Neural crest cell (in vitro differentiated cells): ENCODE measurements around the gene MGST1. TPM values are rescaled to one million over a fixed set of nuclear protein-coding genes. Genes with fewer than 3 reads are reported as not detected.

Experiments used
- DNase-seq: peaks from one replicate; pipeline ENCODE4 v3.0.0; 2021; ENCODE audit warnings: low read depth, mixed read lengths, low spot score
- H3K27ac Mint-ChIP-seq: one replicate; pipeline ENCODE4 v1.8.0; 2021; ENCODE audit warnings: mild to moderate bottlenecking, mixed read lengths; ENCODE audit not compliant: unreplicated experiment
- H3K27me3 Mint-ChIP-seq: 2 replicates; pipeline ENCODE4 v1.8.0; 2021; ENCODE audit warnings: low read depth, mild to moderate bottlenecking, mixed read lengths
- H3K36me3 Mint-ChIP-seq: 2 replicates; pipeline ENCODE4 v1.8.0; 2021; ENCODE audit warnings: low read depth, mild to moderate bottlenecking, mixed read lengths
- H3K4me1 Mint-ChIP-seq: 2 replicates; pipeline ENCODE4 v1.8.0; 2021; ENCODE audit warnings: mixed read lengths
- H3K4me3 Mint-ChIP-seq: one replicate; pipeline ENCODE4 v1.8.0; 2021; ENCODE audit warnings: mild to moderate bottlenecking, mixed read lengths
- H3K9me3 Mint-ChIP-seq: 2 replicates; pipeline ENCODE4 v1.8.0; 2021; ENCODE audit warnings: mixed read lengths
- CTCF ChIP-seq: fragments of 200-600 bp; sonication (generic); conservative IDR thresholded peaks from 2 replicates; pipeline ENCODE4 v1.5.0; 2021; ENCODE audit warnings: antibody characterized with exemption, mild to moderate bottlenecking
- total RNA-seq: library from RNA; stranded (reverse); gene quantifications from 2 replicates; pipeline ENCODE4 v1.2.1, GENCODE V29; 2021

The MGST1 gene
- total RNA-seq, 1 donor from 2014 or later, result 325 TPM

GRCh38 chr12:16324772-16325171, 22.7 kb upstream of the MGST1 start:
- DNase-seq, result no peak
- H3K27me3 Mint-ChIP-seq, result no peaks in the 10 kb centered on the region
- peaks cover 8% of the 10 kb centered on the region for H3K9me3 Mint-ChIP-seq
- no peak for TF ChIP-seq CTCF
- H3K36me3 Mint-ChIP-seq, result peaks cover 3% of the 10 kb centered on the region
- H3K27ac Mint-ChIP-seq, result no peak overlapping the region
- peaks cover 5% of the 10 kb centered on the region for H3K4me1 Mint-ChIP-seq
- H3K4me3 Mint-ChIP-seq, result no peak overlapping the region

GRCh38 chr12:16325426-16325825, 22.0 kb upstream of the MGST1 start:
- Mint-ChIP-seq H3K27me3 (no peaks in the 10 kb centered on the region), H3K9me3 (peaks cover 8% of the 10 kb centered on the region), H3K4me3 (no peak overlapping the region), H3K4me1 (peaks cover 5% of the 10 kb centered on the region), H3K27ac (no peak overlapping the region), H3K36me3 (peaks cover 3% of the 10 kb centered on the region)
- DNase-seq, result no peak
- TF ChIP-seq CTCF, result no peak

- TF ChIP-seq CTCF, result no peak
- H3K4me1 Mint-ChIP-seq, result peaks cover 5% of the 10 kb centered on the region
- H3K9me3 Mint-ChIP-seq, result peaks cover 10% of the 10 kb centered on the region
- no peak overlapping the region for H3K4me3 Mint-ChIP-seq
- peaks cover 3% of the 10 kb centered on the region for H3K36me3 Mint-ChIP-seq
- no peaks in the 10 kb centered on the region for H3K27me3 Mint-ChIP-seq
- no peak overlapping the region for H3K27ac Mint-ChIP-seq
- no peak for DNase-seq
Measured at GRCh38 chr12:16327963-16328362, 19.5 kb upstream of the MGST1 start.

GRCh38 chr12:16329594-16329993, 17.9 kb upstream of the MGST1 start:
- no peak overlapping the region for H3K27ac Mint-ChIP-seq
- H3K36me3 Mint-ChIP-seq, result peaks cover 3% of the 10 kb centered on the region
- H3K27me3 Mint-ChIP-seq, result no peaks in the 10 kb centered on the region
- no peak for TF ChIP-seq CTCF
- no peak for DNase-seq
- H3K9me3 Mint-ChIP-seq, result peaks cover 16% of the 10 kb centered on the region
- peaks cover 5% of the 10 kb centered on the region for H3K4me1 Mint-ChIP-seq
- no peak overlapping the region for H3K4me3 Mint-ChIP-seq

- DNase-seq, result no peak
- no peak for TF ChIP-seq CTCF
- Mint-ChIP-seq H3K27ac (no peak overlapping the region), H3K4me3 (no peak overlapping the region), H3K27me3 (no peaks in the 10 kb centered on the region), H3K4me1 (peaks cover 5% of the 10 kb centered on the region), H3K36me3 (peaks cover 3% of the 10 kb centered on the region), H3K9me3 (peaks cover 16% of the 10 kb centered on the region)
Measured at GRCh38 chr12:16330560-16330959, 16.9 kb upstream of the MGST1 start.

GRCh38 chr12:16331998-16332397, 15.4 kb upstream of the MGST1 start:
- H3K27ac Mint-ChIP-seq, result no peak overlapping the region
- H3K4me3 Mint-ChIP-seq, result no peak overlapping the region
- DNase-seq, result no peak
- no peak for TF ChIP-seq CTCF
- H3K27me3 Mint-ChIP-seq, result no peaks in the 10 kb centered on the region
- peaks cover 3% of the 10 kb centered on the region for H3K36me3 Mint-ChIP-seq
- peaks cover 16% of the 10 kb centered on the region for H3K9me3 Mint-ChIP-seq
- H3K4me1 Mint-ChIP-seq, result peaks cover 5% of the 10 kb centered on the region
